CD14-positive monocyte (primary cell): ENCODE results near the gene PPM1M. TPM values are rescaled to one million over a fixed set of nuclear protein-coding genes. Genes with fewer than 3 reads are reported as not detected.

ENCODE experiments used
- DNase-seq, 3 donors: peaks; one replicate each; pipeline ENCODE4 v3.0.0-alpha.2; 2011 to 2022
- H2AFZ ChIP-seq: 2 replicates; pipeline ENCODE4 v1.6.0; 2012; ENCODE audit warnings: mild to moderate bottlenecking, low read depth, low read length, inconsistent platforms; ENCODE audit not compliant: insufficient read depth, poor library complexity, severe bottlenecking
- H3K27ac ChIP-seq, 2 donors: 1 replicate in 1 of 2; 2 replicates in 1 of 2; pipeline ENCODE4 v1.5.1; 2012 to 2013; ENCODE audit warnings: low read length in 2 of 2, control low read depth in 1 of 2, inconsistent platforms in 1 of 2, low read depth in 1 of 2, mild to moderate bottlenecking in 1 of 2
- H3K27me3 ChIP-seq, 2 donors: one replicate each; pipeline versions ENCODE4 v1.6.0 to v1.6.1; 2011 to 2013; ENCODE audit warnings: low read length in 2 of 2; ENCODE audit not compliant: control insufficient read depth in 2 of 2, insufficient read depth in 2 of 2
- H3K36me3 ChIP-seq, 2 donors: replicated peaks in 1 of 2; 1 replicate in 1 of 2; 2 replicates in 1 of 2; pipeline versions ENCODE4 v1.5.1 to v1.6.1; 2012 to 2013; ENCODE audit warnings: low read length in 2 of 2, control low read depth in 1 of 2, inconsistent platforms in 1 of 2, mild to moderate bottlenecking in 1 of 2; ENCODE audit not compliant: insufficient read depth in 2 of 2, control insufficient read depth in 1 of 2
- H3K4me1 ChIP-seq, 2 donors: 1 replicate in 1 of 2; 2 replicates in 1 of 2; pipeline versions ENCODE4 v1.5.1 to v1.6.1; 2012 to 2013; ENCODE audit warnings: low read length in 2 of 2, control low read depth in 1 of 2, inconsistent platforms in 1 of 2, mild to moderate bottlenecking in 1 of 2, moderate library complexity in 1 of 2; ENCODE audit not compliant: insufficient read depth in 2 of 2, control insufficient read depth in 1 of 2
- H3K4me2 ChIP-seq: replicated peaks from 2 replicates; pipeline ENCODE3; 2012; ENCODE audit warnings: low read length, moderate library complexity, mild to moderate bottlenecking; ENCODE audit not compliant: poor library complexity, severe bottlenecking; ENCODE audit errors: extremely low read depth
- H3K4me3 ChIP-seq, 3 experiments: fragments of 200-600 bp in 1 of 3; sonication (generic) in 1 of 3; replicated peaks in 1 of 3; 1 replicate in 2 of 3; 2 replicates in 1 of 3; pipeline ENCODE4 v1.5.1; 2011 to 2013; ENCODE audit warnings: low read length in 3 of 3, mild to moderate bottlenecking in 3 of 3, control low read depth in 2 of 3, low read depth in 2 of 3, inconsistent platforms in 1 of 3, moderate library complexity in 1 of 3
- H3K79me2 ChIP-seq: 2 replicates; pipeline ENCODE4 v1.6.0; 2012; ENCODE audit warnings: mild to moderate bottlenecking, control low read depth, inconsistent platforms, low read length, moderate library complexity; ENCODE audit not compliant: insufficient read depth
- H3K9ac ChIP-seq: 2 replicates; pipeline ENCODE4 v1.6.0; 2017; ENCODE audit warnings: low read length, mild to moderate bottlenecking; ENCODE audit not compliant: insufficient read depth, poor library complexity, severe bottlenecking
- H3K9me3 ChIP-seq, 2 donors: replicated peaks in 1 of 2; 1 replicate in 1 of 2; 2 replicates in 1 of 2; pipeline versions ENCODE4 v1.5.1 to v1.6.1; 2012 to 2013; ENCODE audit warnings: low read length in 2 of 2, control low read depth in 1 of 2; ENCODE audit not compliant: control insufficient read depth in 1 of 2, insufficient read depth in 1 of 2
- H4K20me1 ChIP-seq: 2 replicates; pipeline ENCODE4 v1.6.0; 2012; ENCODE audit warnings: mild to moderate bottlenecking, low read length, control low read depth, moderate library complexity; ENCODE audit not compliant: insufficient read depth
- H3K27ac Mint-ChIP-seq, 7 donors: one replicate each; pipeline ENCODE4 v1.8.0; 2020; ENCODE audit warnings: mild to moderate bottlenecking in 7 of 7, mixed read lengths in 7 of 7, moderate library complexity in 6 of 7, inconsistent platforms in 2 of 7
- H3K27me3 Mint-ChIP-seq, 3 donors: one replicate each; pipeline ENCODE4 v1.8.0; 2021 to 2022; ENCODE audit warnings: low read depth in 3 of 3, mild to moderate bottlenecking in 3 of 3, mixed read lengths in 3 of 3, moderate library complexity in 3 of 3, inconsistent platforms in 1 of 3
- H3K36me3 Mint-ChIP-seq, 2 donors: one replicate each; pipeline ENCODE4 v1.8.0; 2020; ENCODE audit warnings: mixed read lengths in 2 of 2, inconsistent platforms in 1 of 2, mild to moderate bottlenecking in 1 of 2
- H3K4me1 Mint-ChIP-seq: one replicate; pipeline ENCODE4 v1.8.0; 2020; ENCODE audit warnings: mild to moderate bottlenecking, mixed read lengths
- H3K4me3 Mint-ChIP-seq, 2 donors: one replicate each; pipeline ENCODE4 v1.8.0; 2020; ENCODE audit warnings: mild to moderate bottlenecking in 2 of 2, mixed read lengths in 2 of 2, moderate library complexity in 1 of 2
- H3K9me3 Mint-ChIP-seq, 7 donors: one replicate each; pipeline ENCODE4 v1.8.0; 2020 to 2022; ENCODE audit warnings: mixed read lengths in 7 of 7, mild to moderate bottlenecking in 6 of 7, moderate library complexity in 6 of 7, inconsistent platforms in 2 of 7
- CTCF ChIP-seq: fragments of 200-600 bp; IDR thresholded peaks from one replicate; pipeline ENCODE4 v1.8.0; 2022; ENCODE audit warnings: antibody characterized with exemption, mild to moderate bottlenecking
- WGBS: methylation state at CpG from one replicate; pipeline ENCODE4 v1.1.5; 2013; ENCODE audit warnings: missing lambda C conversion rate; ENCODE audit not compliant: insufficient coverage; 5-methylcytosine and 5-hydroxymethylcytosine counted together
- intact Hi-C, 2 donors: fragments of 100-400 bp; cut with micrococcal nuclease; formaldehyde crosslinking; loops; one replicate each; pipeline versions ENCODE4 v1.15.0 to v1.15.1; 2023
- polyA plus RNA-seq, 3 donors: library from polyadenylated mRNA; depleted of rRNA in 1 of 3; unstranded in 2 of 3; stranded (reverse) in 1 of 3; fragments of 300-500 nt in 2 of 3; fragments of >200 nt in 1 of 3; fragmentation: Illumina TruSeq in 2 of 3; gene quantifications; 1 replicate in 2 of 3; 2 replicates in 1 of 3; pipeline ENCODE4 v1.2.3, GENCODE V29; 2012 to 2021

Gene PPM1M
- polyA plus RNA-seq, 3 donors, result 92.8 to 144 (median 120) TPM

- Histone ChIP-seq H3K4me3 (no peak overlapping the region), H4K20me1 (peaks cover 3% of the 10 kb centered on the region), H3K79me2 (no peaks in the 10 kb centered on the region), H3K4me1 (peaks cover 27 to 33% of the 10 kb centered on the region in 2 donors), H3K4me2 (no peak overlapping the region), H3K9me3 (no peaks in the 10 kb centered on the region), H3K36me3 (peaks cover 18 to 28% of the 10 kb centered on the region in 2 donors), H3K27me3 (no peaks in the 10 kb centered on the region), H2AFZ (no peak overlapping the region), H3K9ac (no peak overlapping the region), H3K27ac (no peak overlapping the region)
- no peak overlapping the region for H3K27ac Mint-ChIP-seq
- no peaks in the 10 kb centered on the region for H3K9me3 Mint-ChIP-seq
- intact Hi-C loops, result loop anchor here in 1 of 2 donors (5.0 kb wide), 1 partner anchor 52 kb away; no protein-coding TSS in a partner anchor
- DNase-seq, result no peak
- TF ChIP-seq CTCF, result no peak
- H3K27me3 Mint-ChIP-seq, result peaks cover 0 to 3% (median 0%) of the 10 kb centered on the region in 3 donors
- peaks cover 37% of the 10 kb centered on the region for H3K4me1 Mint-ChIP-seq
- peaks cover 48 to 49% of the 10 kb centered on the region in 2 donors for H3K36me3 Mint-ChIP-seq
- H3K4me3 Mint-ChIP-seq, result no peak overlapping the region
- WGBS, result 77% methylated on average over 3 of the region's 6 CpGs
Measured at GRCh38 chr3:52218937-52219650, 26.5 kb upstream of the PPM1M start.

GRCh38 chr3:52220380-52221026, 25.1 kb upstream of the PPM1M start:
- Mint-ChIP-seq H3K27me3 (peaks cover 0 to 3% (median 2%) of the 10 kb centered on the region in 3 donors), H3K27ac (no peak overlapping the region), H3K9me3 (no peaks in the 10 kb centered on the region), H3K4me1 (peaks cover 49% of the 10 kb centered on the region), H3K36me3 (peaks cover 34 to 35% of the 10 kb centered on the region in 2 donors), H3K4me3 (no peak overlapping the region)
- H2AFZ ChIP-seq, result no peak overlapping the region
- no peaks in the 10 kb centered on the region for H4K20me1 ChIP-seq
- no peak overlapping the region for H3K9ac ChIP-seq
- H3K79me2 ChIP-seq, result no peaks in the 10 kb centered on the region
- no peaks in the 10 kb centered on the region for H3K9me3 ChIP-seq
- H3K4me2 ChIP-seq, result no peak overlapping the region
- H3K4me3 ChIP-seq, result no peak overlapping the region
- intact Hi-C loops, result no loop called here
- DNase-seq, result peak; percentile 68 to 76 (median 73)
- no peak overlapping the region for H3K27ac ChIP-seq
- WGBS, result 0% methylated on average over 5 of the region's 9 CpGs
- H3K4me1 ChIP-seq, result peaks cover 35 to 42% of the 10 kb centered on the region in 2 donors
- H3K27me3 ChIP-seq, result no peaks in the 10 kb centered on the region
- peaks cover 4 to 14% of the 10 kb centered on the region in 2 donors for H3K36me3 ChIP-seq
- TF ChIP-seq CTCF, result peak; percentile 80
